ENCODE results near the gene LRRN4CL. TPM values are rescaled to one million over a fixed set of nuclear protein-coding genes. Genes with fewer than 3 reads are reported as not detected.
"Not testable (repeated sequence)": the region's sequence is repeated elsewhere in the genome, so short reads cannot be mapped to it uniquely, and the experiment has no call there.

Gene LRRN4CL
- 2.9 TPM for total RNA-seq
- long read RNA-seq: 0 reads

GRCh38 chr11:62689421-62690183 lies at the start of gene LRRN4CL:
Gene LRRN4CL (minus strand): TSS chr11:62689530. CDS start chr11:62688508, 1,022 bp downstream.
- intact Hi-C loops (cut with DNase I): loop anchor here (5.0 kb wide), 1 partner anchor 292 kb away; no protein-coding TSS in a partner anchor
- DNase-seq (ENCODE audit: low spot score): no peak

- intact Hi-C loops (cut with DNase I): no loop called here
- no peak for DNase-seq (ENCODE audit: low spot score)
Measured at GRCh38 chr11:62737196-62737595, 47.9 kb upstream of the LRRN4CL start.

GRCh38 chr11:62732830-62733229 lies 43.5 kb upstream of the LRRN4CL start:
- intact Hi-C loops (cut with DNase I): no loop called here

GRCh38 chr11:62730076-62730475 lies 40.7 kb upstream of the LRRN4CL start:
- intact Hi-C loops (cut with DNase I); DNase-seq (ENCODE audit: low spot score): not testable (repeated sequence)

More at GRCh38 chr11:62732830-62733229, 43.5 kb upstream of the LRRN4CL start:
- no peak for DNase-seq (ENCODE audit: low spot score)

- intact Hi-C loops (cut with DNase I): loop anchor here (1.0 to 5.0 kb wide), 3 partner anchors 25 to 129 kb away; partner anchors contain the start of gene WDR74
- peak; percentile 93 for DNase-seq (ENCODE audit: low spot score)
Measured at GRCh38 chr11:62728171-62728988, 39.0 kb upstream of the LRRN4CL start, which contains the start of gene TTC9C. Gene TTC9C (plus strand): TSS chr11:62728486. CDS start chr11:62728849, 363 bp downstream.

GRCh38 chr11:62727872-62728170 lies 38.5 kb upstream of the LRRN4CL start:
- peak; percentile 87 for DNase-seq (ENCODE audit: low spot score)
- intact Hi-C loops (cut with DNase I): loop anchor here (1.0 to 5.0 kb wide), 5 partner anchors 19 to 129 kb away; partner anchors contain the start of genes TAF6L and WDR74

GRCh38 chr11:62727165-62727871 lies 38.0 kb upstream of the LRRN4CL start, which contains the start of gene HNRNPUL2:
Gene HNRNPUL2 (minus strand): TSS chr11:62727457. CDS start chr11:62727156, 301 bp downstream.
- DNase-seq (ENCODE audit: low spot score): peak; percentile 99
- intact Hi-C loops (cut with DNase I): loop anchor here (1.0 to 5.0 kb wide), 4 partner anchors 18 to 130 kb away; partner anchors contain the start of genes TAF6L and WDR74

- DNase-seq (ENCODE audit: low spot score): no peak
- intact Hi-C loops (cut with DNase I): loop anchor here (1.0 to 5.0 kb wide), 4 partner anchors 18 to 130 kb away; partner anchors contain the start of genes TAF6L and WDR74
Measured at GRCh38 chr11:62726915-62727164, 37.5 kb upstream of the LRRN4CL start.

- intact Hi-C loops (cut with DNase I): loop anchor here (2.0 to 5.0 kb wide), 3 partner anchors 44 to 131 kb away; partner anchors contain the start of genes TAF6L and WDR74
- DNase-seq (ENCODE audit: low spot score): peak; percentile 75
Measured at GRCh38 chr11:62726156-62726914, 37.0 kb upstream of the LRRN4CL start.

GRCh38 chr11:62725646-62726045 lies 36.3 kb upstream of the LRRN4CL start:
- intact Hi-C loops (cut with DNase I): loop anchor here (2.0 to 5.0 kb wide), 3 partner anchors 45 to 132 kb away; partner anchors contain the start of genes TAF6L and WDR74
- DNase-seq (ENCODE audit: low spot score): no peak

- intact Hi-C loops (cut with DNase I): no loop called here
Measured at GRCh38 chr11:62724171-62724570, 34.8 kb upstream of the LRRN4CL start.

GRCh38 chr11:62721994-62722393 lies 32.7 kb upstream of the LRRN4CL start:
- DNase-seq (ENCODE audit: low spot score): no peak

More at GRCh38 chr11:62724171-62724570, 34.8 kb upstream of the LRRN4CL start:
- no peak for DNase-seq (ENCODE audit: low spot score)

GRCh38 chr11:62719302-62719978 lies 30.1 kb upstream of the LRRN4CL start:
- no peak for DNase-seq (ENCODE audit: low spot score)
- intact Hi-C loops (cut with DNase I): no loop called here

More at GRCh38 chr11:62721994-62722393, 32.7 kb upstream of the LRRN4CL start:
- intact Hi-C loops (cut with DNase I): no loop called here

- intact Hi-C loops (cut with DNase I): no loop called here
- DNase-seq (ENCODE audit: low spot score): no peak
Measured at GRCh38 chr11:62716816-62717215, 27.5 kb upstream of the LRRN4CL start.

GRCh38 chr11:62716206-62716605 lies 26.9 kb upstream of the LRRN4CL start:
- DNase-seq (ENCODE audit: low spot score): no peak
- intact Hi-C loops (cut with DNase I): no loop called here

- no peak for DNase-seq (ENCODE audit: low spot score)
- intact Hi-C loops (cut with DNase I): no loop called here
Measured at GRCh38 chr11:62715150-62716130, 26.1 kb upstream of the LRRN4CL start.

- intact Hi-C loops (cut with DNase I): no loop called here
- DNase-seq (ENCODE audit: low spot score): no peak
Measured at GRCh38 chr11:62713343-62713742, 24.0 kb upstream of the LRRN4CL start.
